Activated naive CD4-positive, alpha-beta T cell treated with anti-CD3 and anti-CD28 coated beads, Interleukin-2, amount 50 U/mL, for 16 hours (primary cell): ENCODE measurements around the gene SSNA1.

Experiments
- DNase-seq: peaks from one replicate; pipeline ENCODE4 v3.0.0-alpha.2; 2020

SSNA1 gene

GRCh38 chr9:137204731-137205125, 16.3 kb downstream of the SSNA1 start:
- DNase-seq: no peak

GRCh38 chr9:137205126-137206069, 16.9 kb downstream of the SSNA1 start, which contains the start of the genes NDOR1 and TMEM203:
Gene NDOR1, plus strand, starts transcription at chr9:137205700. Its CDS starts 78 bp downstream, at chr9:137205778.
Gene TMEM203, minus strand, starts transcription at chr9:137205648. Its CDS starts 234 bp downstream, at chr9:137205414.
- DNase-seq: peak; percentile 95

- DNase-seq: no peak
Observed at GRCh38 chr9:137206602-137207001, 18.1 kb downstream of the SSNA1 start.

GRCh38 chr9:137211532-137211931, 23.1 kb downstream of the SSNA1 start:
- no peak for DNase-seq

GRCh38 chr9:137212520-137212919, 24.0 kb downstream of the SSNA1 start:
- no peak for DNase-seq

GRCh38 chr9:137213160-137214060, 24.9 kb downstream of the SSNA1 start:
- no peak for DNase-seq

GRCh38 chr9:137214620-137215019, 26.1 kb downstream of the SSNA1 start:
- DNase-seq: no peak

- no peak for DNase-seq
Observed at GRCh38 chr9:137215196-137215986, 26.9 kb downstream of the SSNA1 start.

GRCh38 chr9:137216188-137216965, 27.9 kb downstream of the SSNA1 start:
- no peak for DNase-seq

- DNase-seq: no peak
Observed at GRCh38 chr9:137217276-137218211, 29.1 kb downstream of the SSNA1 start.

GRCh38 chr9:137218212-137218753, 29.8 kb downstream of the SSNA1 start:
- no peak for DNase-seq

- DNase-seq: no peak
Observed at GRCh38 chr9:137218754-137219271, 30.3 kb downstream of the SSNA1 start.

- DNase-seq: no peak
Observed at GRCh38 chr9:137219757-137220316, 31.4 kb downstream of the SSNA1 start.

GRCh38 chr9:137220317-137221094, 32.0 kb downstream of the SSNA1 start:
- DNase-seq: no peak

- DNase-seq: no peak
Observed at GRCh38 chr9:137221095-137221505, 32.6 kb downstream of the SSNA1 start.

GRCh38 chr9:137221506-137222111, 33.1 kb downstream of the SSNA1 start:
- DNase-seq: peak; percentile 34

- DNase-seq: no peak
Observed at GRCh38 chr9:137222190-137223077, 34.0 kb downstream of the SSNA1 start, which contains the start of gene RNF208. Gene RNF208, minus strand, starts transcription at chr9:137222240. Its CDS starts 1,028 bp downstream, at chr9:137221212.
